K562 (cell line): ENCODE measurements around the gene KHDRBS2. TPM values are rescaled to one million over a fixed set of nuclear protein-coding genes. Genes with fewer than 3 reads are reported as not detected.

Source experiments
- ATAC-seq: fragments of 200-7000 bp; cut with Tn5 transposase; 3 replicates; pipeline ENCODE4 v1.9.1; 2020; ENCODE audit warnings: moderate library complexity
- BruUV-seq: library from RNA; stranded (reverse); fragments of 400-500 nt; replicated peaks from 2 replicates; lab custom pipeline; 2021; lab: Mats Ljungman, UMichigan
- CTCF ChIA-PET: fragments of 300-600 bp; formaldehyde crosslinking; extraction: SDS; loops from one replicate; lab custom pipeline; 2021; ENCODE audit warnings: low intra/inter-chr PET ratio; lab: Yijun Ruan, JAX
- POLR2A ChIA-PET: fragments of 300-600, 350-650 bp; sonication (Branson Sonifier 250); formaldehyde crosslinking; extraction: SDS; loops from one replicate; lab custom pipeline; 2021; ENCODE audit warnings: antibody characterized with exemption, inconsistent platforms; lab: Yijun Ruan, JAX
- DNase-seq, 4 experiments: peaks; one replicate each; pipeline versions ENCODE4 v3.0.0 to v3.0.0-alpha.2; 2011 to 2018; ENCODE audit warnings: low spot score in 3 of 4, mixed read lengths in 3 of 4; ENCODE audit errors: extremely low read depth in 1 of 4
- FAIRE-seq: peaks from 2 replicates; lab custom pipeline; 2011; peaks lifted over from hg19 to GRCh38; lab: Jason Lieb, UNC
- H2AFZ ChIP-seq: 2 replicates; pipeline ENCODE4 v1.6.0; 2011; ENCODE audit warnings: low read depth, low read length, control low read depth, inconsistent platforms
- H3K27ac ChIP-seq: fragments of 200-600 bp; 3 replicates; pipeline ENCODE4 v1.8.0; 2011; ENCODE audit warnings: low read depth, mild to moderate bottlenecking, control low read depth, inconsistent platforms, low read length, moderate library complexity, mixed read lengths; ENCODE audit errors: extremely low read depth
- H3K27me3 ChIP-seq, 2 experiments: fragments of 300-600 bp in 1 of 2; 2 replicates in 1 of 2; 3 replicates in 1 of 2; pipeline versions ENCODE4 v1.6.0 to v1.8.0; 2011; ENCODE audit warnings: inconsistent platforms in 2 of 2, low read length in 2 of 2, mild to moderate bottlenecking in 1 of 2, mixed read lengths in 1 of 2, moderate library complexity in 1 of 2; ENCODE audit not compliant: control insufficient read depth in 2 of 2, insufficient read depth in 2 of 2
- H3K36me3 ChIP-seq: fragments of 300-600 bp; 3 replicates; pipeline ENCODE4 v1.8.0; 2011; ENCODE audit warnings: mild to moderate bottlenecking, low read length, inconsistent platforms; ENCODE audit not compliant: control insufficient read depth, insufficient read depth
- H3K4me1 ChIP-seq, 2 experiments: fragments of 200-600 bp in 1 of 2; replicated peaks in 1 of 2; 2 replicates in 1 of 2; 3 replicates in 1 of 2; pipeline versions ENCODE4 v1.5.1 to v1.8.0; 2011; ENCODE audit warnings: inconsistent platforms in 2 of 2, low read length in 2 of 2, mild to moderate bottlenecking in 1 of 2, mixed read lengths in 1 of 2, moderate library complexity in 1 of 2; ENCODE audit not compliant: control insufficient read depth in 2 of 2, insufficient read depth in 2 of 2
- H3K4me2 ChIP-seq: 2 replicates; pipeline ENCODE4 v1.6.1; 2011; ENCODE audit warnings: low read length, control low read depth, inconsistent platforms, mixed read lengths; ENCODE audit not compliant: insufficient read depth
- H3K4me3 ChIP-seq: fragments of 200-600 bp; sonication (generic), shearing (Covaris generic); 2 replicates; pipeline ENCODE4 v1.5.1; 2016; ENCODE audit warnings: control low read depth, inconsistent platforms
- H3K79me2 ChIP-seq: fragments of 200-600 bp; 3 replicates; pipeline ENCODE4 v1.8.0; 2011; ENCODE audit warnings: low read length, inconsistent platforms; ENCODE audit not compliant: control insufficient read depth, insufficient read depth
- H3K9ac ChIP-seq, 2 experiments: 2 replicates each; pipeline versions ENCODE4 v1.6.0 to v1.6.1; 2011; ENCODE audit warnings: low read depth in 2 of 2, low read length in 2 of 2, control low read depth in 1 of 2, inconsistent platforms in 1 of 2, mild to moderate bottlenecking in 1 of 2, mixed read lengths in 1 of 2; ENCODE audit not compliant: insufficient read depth in 1 of 2
- H3K9me1 ChIP-seq: one replicate; pipeline ENCODE4 v1.6.0; 2011; ENCODE audit warnings: inconsistent platforms, mild to moderate bottlenecking, low read length, moderate library complexity; ENCODE audit not compliant: control insufficient read depth, insufficient read depth
- H3K9me3 ChIP-seq: replicated peaks from 2 replicates; pipeline ENCODE4 v1.5.1; 2011; ENCODE audit warnings: low read depth, low read length, inconsistent platforms; ENCODE audit not compliant: control insufficient read depth, insufficient read depth
- H4K20me1 ChIP-seq: replicated peaks from 2 replicates; pipeline ENCODE4 v1.6.1; 2011; ENCODE audit warnings: low read length, inconsistent platforms, mixed read lengths; ENCODE audit not compliant: control insufficient read depth, insufficient read depth
- ARID1B ChIP-seq: fragments of 450-650 bp; IDR thresholded peaks from 2 replicates; pipeline ENCODE4 v1.6.1; 2016; ENCODE audit warnings: antibody characterized with exemption, mild to moderate bottlenecking, inconsistent platforms
- ATF3 ChIP-seq, 2 experiments: fragments of 450-650 bp in 1 of 2; sonication (generic) in 1 of 2; formaldehyde crosslinking in 1 of 2; IDR thresholded peaks in 1 of 2; conservative IDR thresholded peaks in 1 of 2; 2 replicates each; pipeline versions ENCODE4 v1.6.1 to v1.8.1; 2016 to 2023; ENCODE audit warnings: mild to moderate bottlenecking in 2 of 2, moderate library complexity in 2 of 2, inconsistent platforms in 1 of 2, missing genetic modification reagents in 1 of 2
- FOXA1 ChIP-seq: fragments of 450-650 bp; IDR thresholded peaks from 2 replicates; pipeline ENCODE4 v1.6.1; 2016; ENCODE audit warnings: mild to moderate bottlenecking, borderline replicate concordance
- RBM34 ChIP-seq: fragments of 200-400 bp; formaldehyde crosslinking; IDR thresholded peaks from 2 replicates; pipeline ENCODE4 v1.6.1; 2018; ENCODE audit warnings: low read length, borderline replicate concordance; ENCODE audit not compliant: insufficient read depth
- SNRNP70 ChIP-seq: fragments of 200-400 bp; formaldehyde crosslinking; optimal IDR thresholded peaks from 2 replicates; pipeline ENCODE3; 2017; ENCODE audit warnings: low read depth, low read length
- TSC22D4 ChIP-seq: fragments of 450-650 bp; IDR thresholded peaks from 2 replicates; pipeline ENCODE4 v1.6.1; 2016; ENCODE audit warnings: missing genetic modification characterization, missing biosample characterization, control low read depth
- ZNF277 ChIP-seq: fragments of 250-450 bp; sonication (Bioruptor Pico); IDR thresholded peaks from 2 replicates; pipeline ENCODE4 v1.8.0; 2022; ENCODE audit warnings: inconsistent platforms, mild to moderate bottlenecking, moderate library complexity, borderline replicate concordance
- ZNF436 ChIP-seq: fragments of 250-450, 450-650 bp; sonication (Bioruptor Pico); formaldehyde crosslinking; IDR thresholded peaks from 2 replicates; pipeline ENCODE4 v1.7.0; 2020; ENCODE audit warnings: mild to moderate bottlenecking
- WGBS: fragments of 100-300 bp; shearing (Covaris generic); methylation state at CpG from one replicate; pipeline ENCODE4 v1.1.6; 2016; ENCODE audit warnings: low coverage, mixed read lengths; ENCODE audit not compliant: insufficient coverage; ENCODE audit errors: missing lambda C conversion rate; 5-methylcytosine and 5-hydroxymethylcytosine counted together
- in situ Hi-C: fragments of 300-500 bp; cut with MboI; formaldehyde crosslinking; loops from 4 replicates; pipeline ENCODE4 v1.15.0; 2018; ENCODE audit warnings: inconsistent platforms, mixed read lengths
- intact Hi-C: fragments of 100-400 bp; cut with micrococcal nuclease; formaldehyde crosslinking; loops from 2 replicates; pipeline ENCODE4 v1.14.2; 2022
- polyA plus RNA-seq, 8 experiments: library from polyadenylated mRNA; depleted of rRNA in 4 of 8; stranded (reverse) in 5 of 8; unstranded in 3 of 8; fragments of >200 nt; fragmentation: Nextera tagmentation in 2 of 8; fragmentation: Illumina TruSeq in 1 of 8; extraction: Ambion mirVana in 2 of 8; extraction: Trizol in 1 of 8; gene quantifications; 2 replicates each; pipeline versions ENCODE4 v1.2.1 to v1.2.3, GENCODE V29; 2011 to 2014; ENCODE audit warnings: inconsistent platforms in 1 of 8, missing spikeins in 1 of 8
- total RNA-seq, 7 experiments: library from RNA; depleted of rRNA in 6 of 7; stranded (reverse); fragments of >200 nt in 6 of 7; fragmentation: Illumina TruSeq in 2 of 7; extraction: Trizol in 2 of 7; gene quantifications; 2 replicates each; pipeline versions ENCODE4 v1.2.1 to v1.2.3, GENCODE V29; 2011 to 2021; ENCODE audit warnings: low replicate concordance in 1 of 7

KHDRBS2 gene
- total and polyA plus RNA-seq, 9 of the 15 experiments (the other 6 are each of a cell fraction or from before 2014, with no cell fraction given) = not detected

GRCh38 chr6:61935242-61935846 is 350.7 kb downstream of the KHDRBS2 start:
- ChIA-PET POLR2A (no interaction called here), CTCF (no interaction called here)
- Histone ChIP-seq H3K27ac (no peak overlapping the region), H3K36me3 (no peaks in the 10 kb centered on the region), H3K9me1 (no peaks in the 10 kb centered on the region), H3K4me3 (no peak overlapping the region), H3K27me3 (no peaks in the 10 kb centered on the region), H3K79me2 (no peaks in the 10 kb centered on the region), H3K4me2 (no peak overlapping the region), H3K9ac (no peak overlapping the region), H3K9me3 (no peaks in the 10 kb centered on the region), H3K4me1 (no peaks in the 10 kb centered on the region), H2AFZ (no peak overlapping the region), H4K20me1 (no peaks in the 10 kb centered on the region)
- FAIRE-seq = no peak
- no peak for TF ChIP-seq ATF3 (IDR thresholded peaks at IDR 0.05)
- no peak for TF ChIP-seq ATF3 (CRISPR knock-in tag; conservative IDR thresholded peaks at IDR 0.05)
- no peak for TF ChIP-seq TSC22D4 (tag)
- no peak for TF ChIP-seq SNRNP70
- no peak for TF ChIP-seq FOXA1
- TF ChIP-seq RBM34 = no peak
- TF ChIP-seq ZNF436 (CRISPR knock-in tag) = no peak
- TF ChIP-seq ARID1B = no peak
- no peak for TF ChIP-seq ZNF277 (CRISPR knock-in tag)
- DNase-seq = no peak
- no peak for ATAC-seq
- in situ Hi-C loops = no loop called here
- BruUV-seq = no TSS peak
- intact Hi-C loops = no loop called here
- 8% methylated on average over 1 of the region's 1 CpG for WGBS
